Measurements from ENCODE around the gene GPR101.

Gene GPR101

DNA sequence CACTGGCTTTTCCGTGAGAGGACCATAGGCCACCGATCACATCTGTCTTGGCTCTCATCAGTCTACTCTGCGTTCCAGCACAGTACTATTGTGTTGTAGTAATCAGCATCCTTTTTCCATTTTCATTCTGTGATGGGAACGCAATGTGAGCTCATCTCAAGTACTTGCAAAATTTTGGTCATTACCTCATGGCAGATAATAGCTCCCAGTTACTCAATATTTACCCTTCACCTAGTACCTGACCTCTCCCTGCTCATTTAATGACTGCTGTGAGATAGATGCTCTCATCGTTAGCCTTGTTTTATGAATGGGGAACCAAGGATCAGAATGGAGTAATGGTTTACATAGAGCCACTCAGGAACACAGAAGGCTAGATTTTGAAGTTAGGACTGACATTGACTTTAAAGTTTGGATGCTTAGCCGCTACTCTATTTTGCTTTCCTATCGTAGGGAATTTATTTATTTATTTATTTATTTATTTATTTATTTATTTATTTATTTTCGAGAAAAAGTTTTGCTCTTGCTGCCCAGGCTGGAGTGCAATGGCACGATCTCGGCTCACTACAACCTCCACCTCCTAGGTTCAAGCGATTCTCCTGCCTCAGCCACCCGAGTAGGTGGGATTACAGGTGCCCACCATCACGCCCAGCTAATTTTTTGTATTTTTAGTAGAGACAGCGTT lies 6.5 kb upstream of the GPR101 start:
- DNase-seq (ENCODE audit: low read depth): no peak

GRCh38 chrX:137034508-137034872 lies 695 bp upstream of the GPR101 start:
- TF ChIP-seq, protein P1, sequence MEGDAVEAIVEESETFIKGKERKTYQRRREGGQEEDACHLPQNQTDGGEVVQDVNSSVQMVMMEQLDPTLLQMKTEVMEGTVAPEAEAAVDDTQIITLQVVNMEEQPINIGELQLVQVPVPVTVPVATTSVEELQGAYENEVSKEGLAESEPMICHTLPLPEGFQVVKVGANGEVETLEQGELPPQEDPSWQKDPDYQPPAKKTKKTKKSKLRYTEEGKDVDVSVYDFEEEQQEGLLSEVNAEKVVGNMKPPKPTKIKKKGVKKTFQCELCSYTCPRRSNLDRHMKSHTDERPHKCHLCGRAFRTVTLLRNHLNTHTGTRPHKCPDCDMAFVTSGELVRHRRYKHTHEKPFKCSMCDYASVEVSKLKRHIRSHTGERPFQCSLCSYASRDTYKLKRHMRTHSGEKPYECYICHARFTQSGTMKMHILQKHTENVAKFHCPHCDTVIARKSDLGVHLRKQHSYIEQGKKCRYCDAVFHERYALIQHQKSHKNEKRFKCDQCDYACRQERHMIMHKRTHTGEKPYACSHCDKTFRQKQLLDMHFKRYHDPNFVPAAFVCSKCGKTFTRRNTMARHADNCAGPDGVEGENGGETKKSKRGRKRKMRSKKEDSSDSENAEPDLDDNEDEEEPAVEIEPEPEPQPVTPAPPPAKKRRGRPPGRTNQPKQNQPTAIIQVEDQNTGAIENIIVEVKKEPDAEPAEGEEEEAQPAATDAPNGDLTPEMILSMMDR (IDR thresholded peaks at IDR 0.05; ENCODE audit: control insufficient read depth, insufficient read depth, low read depth, low read length, missing control alignments): no peak
- H3K4me3 ChIP-seq (ENCODE audit: control insufficient read depth, low read depth, low read length): no peak overlapping the region
- no peak for DNase-seq (ENCODE audit: low read depth)

More for the DNA sequence above, 6.5 kb upstream of the GPR101 start:
- TF ChIP-seq, protein P1 (IDR thresholded peaks at IDR 0.05; ENCODE audit: control insufficient read depth, insufficient read depth, low read depth, low read length, missing control alignments): no peak
- H3K4me3 ChIP-seq (ENCODE audit: control insufficient read depth, low read depth, low read length): no peak overlapping the region

DNA sequence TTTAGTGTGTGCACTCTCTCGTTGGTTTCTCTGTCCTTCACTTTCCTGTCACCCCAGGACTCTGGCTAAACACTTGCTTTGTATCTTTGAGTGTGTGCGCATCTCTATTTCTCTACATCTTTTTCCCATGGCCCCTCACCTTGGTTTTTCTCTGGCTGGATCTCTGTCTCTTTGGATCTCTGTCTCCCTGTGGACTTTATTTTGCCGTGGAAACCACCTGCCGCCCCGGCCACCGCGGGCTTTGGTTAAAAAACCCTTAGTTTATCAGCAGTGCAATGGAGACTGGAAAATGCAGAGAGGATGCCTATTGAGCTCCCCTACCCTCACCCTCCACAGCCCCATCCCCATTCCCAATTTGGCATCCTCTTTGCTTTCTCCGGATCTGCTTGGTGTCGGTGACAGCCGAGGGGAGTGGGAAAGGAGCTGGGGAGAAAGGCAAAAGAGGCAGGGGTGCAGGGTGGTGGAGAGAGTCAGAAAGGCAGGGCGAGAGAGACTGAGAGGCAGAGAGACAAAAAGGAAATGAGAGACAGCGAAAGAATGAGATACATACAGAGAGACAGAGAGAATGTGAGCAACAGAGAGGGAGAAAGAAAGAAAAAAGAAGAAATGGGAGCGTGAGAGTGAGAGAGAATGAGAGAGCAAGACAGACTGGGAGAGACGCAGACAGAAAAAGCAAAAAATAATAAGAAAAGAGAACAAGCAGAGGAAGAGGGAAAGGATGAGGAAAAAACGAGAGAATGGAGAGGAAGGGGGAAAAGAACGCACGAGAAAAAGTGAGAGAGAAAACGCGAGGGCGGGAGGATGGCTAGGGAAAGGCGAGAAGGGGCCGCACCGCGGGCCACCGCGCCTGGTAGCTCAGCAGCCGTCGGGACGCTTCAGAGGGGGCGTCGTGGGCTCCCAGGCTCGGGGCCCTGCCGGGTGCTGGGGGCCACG lies 688 bp downstream of the GPR101 start:
- DNase-seq (ENCODE audit: low read depth): no peak
- no peak overlapping the region for H3K4me3 ChIP-seq (ENCODE audit: control insufficient read depth, low read depth, low read length)
- TF ChIP-seq, protein P1 (IDR thresholded peaks at IDR 0.05; ENCODE audit: control insufficient read depth, insufficient read depth, low read depth, low read length, missing control alignments): no peak

DNA sequence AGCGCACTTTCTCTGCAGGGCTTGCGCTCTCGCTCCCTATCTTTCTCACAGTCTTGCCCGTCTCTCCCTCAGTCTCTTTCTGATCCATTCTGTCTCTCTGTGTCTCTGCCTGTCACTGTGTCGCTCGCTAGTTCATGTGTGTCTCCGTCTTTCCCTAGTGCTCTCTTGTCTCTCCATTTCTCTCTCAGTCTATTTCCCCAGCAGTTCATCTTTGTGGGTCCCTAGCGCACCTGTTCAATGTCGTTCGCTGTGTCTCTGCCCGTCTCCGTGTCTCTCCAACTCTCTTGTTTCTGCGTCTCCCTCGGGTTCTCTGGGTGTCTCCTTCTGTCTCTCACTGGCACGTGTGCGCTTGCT lies 1.5 kb downstream of the GPR101 start:
- H3K4me3 ChIP-seq (ENCODE audit: control insufficient read depth, low read depth, low read length): peak overlapping the region; percentile 21
- no peak for DNase-seq (ENCODE audit: low read depth)

DNA sequence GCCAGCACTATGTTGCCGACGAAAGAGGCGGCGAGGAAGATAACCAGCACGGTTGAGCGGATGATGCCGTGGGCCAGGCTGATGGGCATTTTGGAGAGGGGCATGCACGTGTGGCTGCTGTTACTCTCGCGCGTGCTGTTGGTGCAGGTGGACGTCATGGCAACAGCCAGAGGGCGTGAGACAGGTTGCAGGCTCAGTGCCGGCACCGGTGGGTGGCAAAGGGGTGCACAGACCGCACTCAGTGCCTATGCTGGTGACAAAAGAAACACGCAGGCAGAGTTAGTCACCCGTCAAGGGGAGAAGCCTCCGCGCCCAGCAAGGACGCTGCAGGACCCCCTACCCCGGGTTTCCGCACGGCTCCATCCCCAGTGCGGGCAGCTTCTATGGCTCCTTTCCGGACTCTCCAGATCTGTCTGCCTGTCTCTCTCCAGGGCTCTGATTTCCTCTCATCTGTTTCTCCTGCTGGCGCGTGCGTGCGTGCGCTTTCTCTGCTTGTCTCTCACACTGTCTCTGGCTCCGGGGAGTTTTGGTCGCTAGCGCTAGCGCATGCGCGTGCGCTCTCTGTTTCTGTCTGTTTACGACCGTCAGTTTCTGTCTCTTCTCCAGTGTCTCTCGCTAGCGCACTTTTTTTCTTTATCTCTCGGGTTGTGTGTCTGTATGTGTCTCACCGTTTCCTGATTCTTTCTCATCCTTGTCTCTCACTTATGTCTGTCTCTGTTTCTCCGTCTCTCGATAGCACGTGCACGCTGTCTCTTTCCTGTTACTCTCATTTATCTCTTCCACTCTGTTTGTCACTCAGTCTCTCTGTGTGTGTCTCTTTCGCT lies 2.1 kb downstream of the GPR101 start:
- TF ChIP-seq, protein P1 (IDR thresholded peaks at IDR 0.05; ENCODE audit: control insufficient read depth, insufficient read depth, low read depth, low read length, missing control alignments): no peak
- no peak for DNase-seq (ENCODE audit: low read depth)
- peak overlapping the region; percentile 21 for H3K4me3 ChIP-seq (ENCODE audit: control insufficient read depth, low read depth, low read length)

More for the DNA sequence above, 1.5 kb downstream of the GPR101 start:
- TF ChIP-seq, protein P1 (IDR thresholded peaks at IDR 0.05; ENCODE audit: control insufficient read depth, insufficient read depth, low read depth, low read length, missing control alignments): no peak

- no peak for DNase-seq (ENCODE audit: low read depth)
- TF ChIP-seq, protein P1 (IDR thresholded peaks at IDR 0.05; ENCODE audit: control insufficient read depth, insufficient read depth, low read depth, low read length, missing control alignments): no peak
- H3K4me3 ChIP-seq (ENCODE audit: control insufficient read depth, low read depth, low read length): no peak overlapping the region
These were observed 2.8 kb downstream of the GPR101 start for GRCh38 chrX:137031039-137031438.
